Measurements from ENCODE around the gene NOP53.

Gene NOP53

DNA sequence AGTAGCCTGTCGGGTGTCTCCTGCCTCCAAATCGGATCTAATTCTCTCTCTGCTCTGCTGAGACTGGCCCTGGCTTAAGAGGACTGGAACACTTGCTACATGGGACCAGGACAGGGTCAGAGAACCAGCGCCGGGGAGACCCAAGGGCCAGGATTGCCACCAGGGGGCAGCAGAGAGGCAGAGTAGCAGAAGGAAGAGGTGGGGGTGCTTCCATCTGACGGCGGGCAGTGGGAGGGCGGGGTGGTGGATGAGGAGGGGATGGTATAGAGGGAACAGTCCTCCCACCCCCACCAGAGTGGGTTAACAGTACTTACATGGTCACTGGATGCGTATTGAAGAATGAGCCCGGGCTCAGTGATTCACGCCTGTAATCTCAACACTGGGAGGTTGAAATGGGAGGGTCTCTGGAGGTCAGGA lies 45.1 kb downstream of the NOP53 start:
- no peak overlapping the region for H2AFZ ChIP-seq (ENCODE audit: low read length)
- no peak overlapping the region for H3K4me3 ChIP-seq (ENCODE audit: low read length)
- H3K9me3 ChIP-seq (replicated peaks; ENCODE audit: insufficient read depth, low read length) = no peaks in the 10 kb centered on the region
- TF ChIP-seq, protein P1, sequence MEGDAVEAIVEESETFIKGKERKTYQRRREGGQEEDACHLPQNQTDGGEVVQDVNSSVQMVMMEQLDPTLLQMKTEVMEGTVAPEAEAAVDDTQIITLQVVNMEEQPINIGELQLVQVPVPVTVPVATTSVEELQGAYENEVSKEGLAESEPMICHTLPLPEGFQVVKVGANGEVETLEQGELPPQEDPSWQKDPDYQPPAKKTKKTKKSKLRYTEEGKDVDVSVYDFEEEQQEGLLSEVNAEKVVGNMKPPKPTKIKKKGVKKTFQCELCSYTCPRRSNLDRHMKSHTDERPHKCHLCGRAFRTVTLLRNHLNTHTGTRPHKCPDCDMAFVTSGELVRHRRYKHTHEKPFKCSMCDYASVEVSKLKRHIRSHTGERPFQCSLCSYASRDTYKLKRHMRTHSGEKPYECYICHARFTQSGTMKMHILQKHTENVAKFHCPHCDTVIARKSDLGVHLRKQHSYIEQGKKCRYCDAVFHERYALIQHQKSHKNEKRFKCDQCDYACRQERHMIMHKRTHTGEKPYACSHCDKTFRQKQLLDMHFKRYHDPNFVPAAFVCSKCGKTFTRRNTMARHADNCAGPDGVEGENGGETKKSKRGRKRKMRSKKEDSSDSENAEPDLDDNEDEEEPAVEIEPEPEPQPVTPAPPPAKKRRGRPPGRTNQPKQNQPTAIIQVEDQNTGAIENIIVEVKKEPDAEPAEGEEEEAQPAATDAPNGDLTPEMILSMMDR (IDR thresholded peaks at IDR 0.05; ENCODE audit: low read length) = peak; percentile 82
- no peak for TF ChIP-seq EZH2phosphoT487 (IDR thresholded peaks at IDR 0.05; ENCODE audit: low read length)
- H4K20me1 ChIP-seq (ENCODE audit: insufficient read depth, low read length) = no peaks in the 10 kb centered on the region
- H3K27me3 ChIP-seq (replicated peaks; ENCODE audit: insufficient read depth, low read length) = peaks cover 32% of the 10 kb centered on the region
- no peaks in the 10 kb centered on the region for H3K9me2 ChIP-seq (replicated peaks; ENCODE audit: insufficient read depth, low read length)
- no peak overlapping the region for H3K9ac ChIP-seq (ENCODE audit: low read length)
- no peaks in the 10 kb centered on the region for H3K4me1 ChIP-seq (ENCODE audit: low read length)
- H3K79me2 ChIP-seq (ENCODE audit: low read length) = no peaks in the 10 kb centered on the region
- no peak overlapping the region for H3K4me2 ChIP-seq (ENCODE audit: low read depth, low read length)
- no peak overlapping the region for H3K27ac ChIP-seq (ENCODE audit: low read length)
- DNase-seq = peak; percentile 34
- H3F3A ChIP-seq (ENCODE audit: insufficient read depth, low read length) = no peaks in the 10 kb centered on the region
- no peaks in the 10 kb centered on the region for H3K36me3 ChIP-seq (replicated peaks; ENCODE audit: insufficient read depth, low read length)

DNA sequence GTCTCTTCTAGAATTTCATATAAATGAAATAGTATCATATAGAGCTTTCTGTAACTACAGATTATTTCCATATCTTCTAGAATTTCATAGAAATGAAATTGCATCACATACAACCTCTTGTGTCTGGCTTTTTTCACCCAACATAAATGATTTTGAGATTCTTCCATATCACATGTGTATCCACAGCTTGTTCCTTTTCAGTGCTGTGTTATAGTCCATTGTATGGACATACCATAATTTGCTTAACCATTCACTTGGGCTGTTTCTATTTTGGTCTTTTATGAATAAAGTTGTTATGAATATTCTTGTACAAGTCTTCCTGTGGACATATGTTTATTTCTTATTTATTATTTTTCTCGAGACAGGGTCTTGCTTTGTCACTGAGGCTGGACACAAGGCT lies 47.3 kb downstream of the NOP53 start:
- Histone ChIP-seq H3F3A (ENCODE audit: insufficient read depth, low read length) (no peaks in the 10 kb centered on the region), H3K9me2 (replicated peaks; ENCODE audit: insufficient read depth, low read length) (no peaks in the 10 kb centered on the region), H3K4me1 (ENCODE audit: low read length) (no peaks in the 10 kb centered on the region), H4K20me1 (ENCODE audit: insufficient read depth, low read length) (no peaks in the 10 kb centered on the region), H3K4me2 (ENCODE audit: low read depth, low read length) (no peak overlapping the region), H3K4me3 (ENCODE audit: low read length) (no peak overlapping the region), H3K27ac (ENCODE audit: low read length) (no peak overlapping the region), H3K36me3 (replicated peaks; ENCODE audit: insufficient read depth, low read length) (no peaks in the 10 kb centered on the region), H3K9ac (ENCODE audit: low read length) (no peak overlapping the region), H3K27me3 (replicated peaks; ENCODE audit: insufficient read depth, low read length) (peaks cover 52% of the 10 kb centered on the region), H2AFZ (ENCODE audit: low read length) (no peak overlapping the region), H3K79me2 (ENCODE audit: low read length) (no peaks in the 10 kb centered on the region), H3K9me3 (replicated peaks; ENCODE audit: insufficient read depth, low read length) (no peaks in the 10 kb centered on the region)
- DNase-seq = no peak
- no peak for TF ChIP-seq EZH2phosphoT487 (IDR thresholded peaks at IDR 0.05; ENCODE audit: low read length)
- TF ChIP-seq, protein P1 (IDR thresholded peaks at IDR 0.05; ENCODE audit: low read length) = no peak

DNA sequence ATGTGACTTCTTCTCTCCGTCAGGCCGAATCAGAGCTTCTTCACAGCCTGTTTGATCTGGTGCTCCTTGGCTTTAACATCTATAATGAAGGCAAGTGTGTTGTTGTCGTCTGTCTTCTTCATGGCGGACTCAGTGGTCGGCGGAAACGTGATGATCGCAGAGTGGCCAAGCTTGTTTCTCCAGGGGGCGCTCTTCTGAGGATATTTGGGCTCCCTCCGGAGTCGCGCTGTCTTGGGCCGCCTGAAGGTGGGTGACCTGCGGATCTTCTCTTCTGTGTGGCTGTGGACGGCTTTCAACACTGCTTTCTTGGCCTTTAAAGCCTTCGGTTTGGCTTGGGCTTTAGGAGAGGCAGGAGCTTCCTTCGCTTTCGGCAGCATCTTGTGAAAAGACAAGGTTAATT lies 49.2 kb downstream of the NOP53 start:
- H4K20me1 ChIP-seq (ENCODE audit: insufficient read depth, low read length) = no peaks in the 10 kb centered on the region
- DNase-seq = no peak
- H3K9me3 ChIP-seq (replicated peaks; ENCODE audit: insufficient read depth, low read length) = no peaks in the 10 kb centered on the region
- H3K4me1 ChIP-seq (ENCODE audit: low read length) = no peaks in the 10 kb centered on the region
- H3K9ac ChIP-seq (ENCODE audit: low read length) = no peak overlapping the region
- H3K27me3 ChIP-seq (replicated peaks; ENCODE audit: insufficient read depth, low read length) = peaks cover 69% of the 10 kb centered on the region
- no peaks in the 10 kb centered on the region for H3K79me2 ChIP-seq (ENCODE audit: low read length)
- no peak for TF ChIP-seq EZH2 (optimal IDR thresholded peaks at IDR 0.05; ENCODE audit: low read depth, low read length)
- no peaks in the 10 kb centered on the region for H3K36me3 ChIP-seq (replicated peaks; ENCODE audit: insufficient read depth, low read length)
- H3K4me2 ChIP-seq (ENCODE audit: low read depth, low read length) = no peak overlapping the region
- H2AFZ ChIP-seq (ENCODE audit: low read length) = no peak overlapping the region
- H3K4me3 ChIP-seq (ENCODE audit: low read length) = no peak overlapping the region
- H3K27ac ChIP-seq (ENCODE audit: low read length) = no peak overlapping the region
- H3F3A ChIP-seq (ENCODE audit: insufficient read depth, low read length) = no peaks in the 10 kb centered on the region
- no peaks in the 10 kb centered on the region for H3K9me2 ChIP-seq (replicated peaks; ENCODE audit: insufficient read depth, low read length)

DNA sequence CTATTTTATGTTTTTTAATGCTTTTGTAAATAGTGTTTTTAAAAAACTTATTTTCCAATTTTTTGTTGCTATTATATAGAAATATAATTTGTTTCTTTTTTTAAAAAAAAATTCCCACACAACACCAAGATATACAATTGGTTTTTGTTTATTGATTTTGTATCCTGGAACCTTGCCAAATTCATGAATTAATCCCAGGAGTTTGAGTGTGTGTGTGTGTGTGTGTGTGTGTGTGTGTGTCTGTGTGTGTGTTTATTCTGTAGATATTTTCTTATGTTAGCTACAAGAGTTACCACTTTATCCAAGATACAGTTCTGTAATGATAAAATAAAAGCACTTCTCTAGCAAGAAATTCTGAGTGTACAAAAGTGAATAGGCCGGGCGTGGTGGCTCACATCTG lies 51.4 kb downstream of the NOP53 start:
- H3K4me2 ChIP-seq (ENCODE audit: low read depth, low read length) = no peak overlapping the region
- H3K9ac ChIP-seq (ENCODE audit: low read length) = no peak overlapping the region
- H4K20me1 ChIP-seq (ENCODE audit: insufficient read depth, low read length) = no peaks in the 10 kb centered on the region
- no peaks in the 10 kb centered on the region for H3K4me1 ChIP-seq (ENCODE audit: low read length)
- peaks cover 60% of the 10 kb centered on the region for H3K27me3 ChIP-seq (replicated peaks; ENCODE audit: insufficient read depth, low read length)
- H3K79me2 ChIP-seq (ENCODE audit: low read length) = no peaks in the 10 kb centered on the region
- no peaks in the 10 kb centered on the region for H3K9me2 ChIP-seq (replicated peaks; ENCODE audit: insufficient read depth, low read length)
- DNase-seq = no peak
- H3K9me3 ChIP-seq (replicated peaks; ENCODE audit: insufficient read depth, low read length) = no peaks in the 10 kb centered on the region
- no peaks in the 10 kb centered on the region for H3K36me3 ChIP-seq (replicated peaks; ENCODE audit: insufficient read depth, low read length)
- H2AFZ ChIP-seq (ENCODE audit: low read length) = no peak overlapping the region
- no peak for TF ChIP-seq EZH2 (optimal IDR thresholded peaks at IDR 0.05; ENCODE audit: low read depth, low read length)
- TF ChIP-seq, protein P1 (IDR thresholded peaks at IDR 0.05; ENCODE audit: low read length) = no peak
- no peaks in the 10 kb centered on the region for H3F3A ChIP-seq (ENCODE audit: insufficient read depth, low read length)
- H3K4me3 ChIP-seq (ENCODE audit: low read length) = no peak overlapping the region
- H3K27ac ChIP-seq (ENCODE audit: low read length) = no peak overlapping the region
